Astrocyte (in vitro differentiated cells and primary cell): ENCODE data around the gene ATG12.

ENCODE experiments used
- EZH2 ChIP-seq: IDR thresholded peaks from 2 replicates; pipeline ENCODE4 v1.6.1; 2012; ENCODE audit warnings: mild to moderate bottlenecking, low read length, inconsistent platforms; ENCODE audit not compliant: insufficient read depth
- TF ChIP-seq, protein P1 (sequence below): IDR thresholded peaks from 2 replicates; pipeline ENCODE4 v1.5.1; 2011; ENCODE audit warnings: low read depth, mild to moderate bottlenecking, inconsistent platforms, low read length, moderate library complexity; ENCODE audit not compliant: insufficient read depth

DNA sequence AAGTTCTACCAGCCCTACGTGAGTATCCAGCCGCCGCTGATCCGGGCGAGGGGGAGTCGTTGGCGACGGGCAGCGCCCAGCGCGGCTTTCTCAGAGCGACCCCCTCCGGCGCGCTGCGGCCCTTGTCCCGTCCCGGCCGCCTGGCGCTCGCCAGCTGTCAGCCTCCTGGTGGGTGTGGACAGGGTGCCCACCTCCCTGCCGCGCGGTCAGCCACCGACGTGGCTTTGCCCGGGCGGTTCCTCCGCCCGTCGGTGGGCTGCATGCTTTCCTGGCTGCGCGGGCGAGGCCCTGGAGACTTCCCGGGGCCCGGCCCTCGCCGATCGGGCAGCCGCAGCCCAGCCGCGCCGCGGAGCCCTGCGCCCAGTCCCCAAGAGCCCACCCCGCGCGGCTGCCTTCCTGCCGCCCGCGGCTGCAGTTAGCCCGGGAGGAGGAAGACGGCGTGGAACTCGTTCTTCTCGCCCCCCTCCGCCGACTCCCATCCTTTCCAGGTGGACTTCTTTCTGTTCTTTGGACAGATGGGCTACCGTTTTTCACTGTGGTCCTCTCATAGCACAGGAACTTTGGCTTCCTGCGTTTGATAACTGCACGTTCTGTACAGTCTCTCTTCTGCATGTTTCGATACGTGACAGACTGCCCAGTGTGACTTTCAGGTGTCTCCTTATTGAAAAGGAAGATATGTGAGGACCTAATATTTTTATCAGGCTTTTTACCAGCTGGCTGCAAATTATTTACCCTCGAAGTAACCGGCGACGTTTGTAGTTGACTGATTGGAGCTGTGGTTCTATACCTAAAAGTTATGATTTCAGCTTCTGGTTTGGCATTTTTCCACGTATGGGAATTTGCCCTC is 947 bp upstream of the ATG12 start:
- TF ChIP-seq, protein P1, sequence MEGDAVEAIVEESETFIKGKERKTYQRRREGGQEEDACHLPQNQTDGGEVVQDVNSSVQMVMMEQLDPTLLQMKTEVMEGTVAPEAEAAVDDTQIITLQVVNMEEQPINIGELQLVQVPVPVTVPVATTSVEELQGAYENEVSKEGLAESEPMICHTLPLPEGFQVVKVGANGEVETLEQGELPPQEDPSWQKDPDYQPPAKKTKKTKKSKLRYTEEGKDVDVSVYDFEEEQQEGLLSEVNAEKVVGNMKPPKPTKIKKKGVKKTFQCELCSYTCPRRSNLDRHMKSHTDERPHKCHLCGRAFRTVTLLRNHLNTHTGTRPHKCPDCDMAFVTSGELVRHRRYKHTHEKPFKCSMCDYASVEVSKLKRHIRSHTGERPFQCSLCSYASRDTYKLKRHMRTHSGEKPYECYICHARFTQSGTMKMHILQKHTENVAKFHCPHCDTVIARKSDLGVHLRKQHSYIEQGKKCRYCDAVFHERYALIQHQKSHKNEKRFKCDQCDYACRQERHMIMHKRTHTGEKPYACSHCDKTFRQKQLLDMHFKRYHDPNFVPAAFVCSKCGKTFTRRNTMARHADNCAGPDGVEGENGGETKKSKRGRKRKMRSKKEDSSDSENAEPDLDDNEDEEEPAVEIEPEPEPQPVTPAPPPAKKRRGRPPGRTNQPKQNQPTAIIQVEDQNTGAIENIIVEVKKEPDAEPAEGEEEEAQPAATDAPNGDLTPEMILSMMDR = no peak
- no peak for TF ChIP-seq EZH2
